Measurements from ENCODE around the gene ARPC5.

GRCh38 chr1:183655562-183656075 is 20.0 kb upstream of the ARPC5 start:
- TF ChIP-seq CTCF (conservative IDR thresholded peaks at IDR 0.05; ENCODE audit: low read depth, low read length) (peak; percentile 95), EZH2 (IDR thresholded peaks at IDR 0.05; ENCODE audit: borderline replicate concordance, low read depth, low read length, poor library complexity, severe bottlenecking) (no peak)

Measured in A673 (cell line).